ENCODE results near the gene NDUFA3.

GRCh38 chr19:54124393-54124792, 21.7 kb downstream of the NDUFA3 start:
- no peak for TF ChIP-seq CTCF (conservative IDR thresholded peaks at IDR 0.05; ENCODE audit: low read depth, low read length)
- TF ChIP-seq EZH2 (IDR thresholded peaks at IDR 0.05; ENCODE audit: borderline replicate concordance, low read depth, low read length, poor library complexity, severe bottlenecking), result no peak
